CMK (cell line): ENCODE measurements around the gene APMAP.

Experiments used
- DNase-seq: peaks from one replicate; pipeline ENCODE4 v3.0.0-alpha.2; 2010; ENCODE audit warnings: low read depth

Gene APMAP

DNA sequence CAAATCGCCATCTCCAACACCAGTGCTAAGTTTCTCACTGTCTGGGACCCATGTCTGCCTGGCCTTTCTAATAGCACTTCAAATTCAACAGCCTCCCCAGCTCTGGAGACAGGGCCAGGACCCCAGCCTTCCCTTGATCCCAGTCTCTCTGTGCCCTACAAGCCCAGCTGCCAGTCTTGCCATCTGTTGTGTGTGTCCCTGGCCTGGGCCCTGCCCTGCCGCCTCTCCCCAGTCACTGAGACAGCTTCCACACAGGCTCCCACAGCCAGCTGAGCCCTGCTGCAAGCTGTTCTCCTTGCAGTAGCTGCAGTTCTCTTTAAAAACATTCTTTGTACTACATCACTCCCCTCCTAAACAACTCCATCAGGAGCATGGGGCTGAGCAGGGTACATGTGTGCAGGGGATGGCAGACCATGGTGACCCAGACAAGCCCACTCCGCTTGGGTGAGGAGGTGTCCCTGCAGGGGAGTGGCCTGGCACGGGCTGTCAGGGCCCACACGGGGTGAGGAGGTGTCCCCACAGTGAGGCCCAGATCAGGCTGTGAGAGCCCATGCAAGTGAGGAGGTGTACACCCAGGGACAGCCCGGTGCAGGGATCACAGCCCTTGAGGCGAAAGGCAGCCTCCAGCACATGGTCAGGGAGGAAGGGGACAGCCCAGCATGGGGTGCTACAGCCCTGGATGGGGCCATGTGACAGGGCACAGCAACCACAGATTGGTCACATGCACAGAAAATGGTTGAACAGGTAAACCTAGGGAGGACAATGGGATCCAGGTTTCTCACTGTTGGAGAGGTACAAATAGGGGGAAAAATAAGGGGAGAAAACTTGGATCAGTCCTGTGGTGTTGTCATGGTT lies 27.3 kb downstream of the APMAP start:
- no peak for DNase-seq

DNA sequence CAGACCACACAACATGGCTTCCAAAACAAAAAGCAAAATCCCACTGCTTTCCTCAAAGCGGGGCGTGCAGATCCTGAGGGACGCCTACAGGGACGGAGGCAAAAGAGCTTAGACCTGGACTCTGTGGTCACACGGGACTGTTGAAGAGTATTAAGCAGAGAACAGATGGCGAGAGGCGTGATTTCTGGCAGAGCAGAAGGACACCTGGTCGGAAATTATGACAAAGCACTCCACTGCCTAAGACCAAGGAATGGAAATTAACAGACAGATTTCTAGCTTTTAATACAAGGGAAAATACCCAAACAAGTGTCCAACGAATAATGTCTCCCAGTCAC lies 28.1 kb downstream of the APMAP start:
- DNase-seq: no peak

DNA sequence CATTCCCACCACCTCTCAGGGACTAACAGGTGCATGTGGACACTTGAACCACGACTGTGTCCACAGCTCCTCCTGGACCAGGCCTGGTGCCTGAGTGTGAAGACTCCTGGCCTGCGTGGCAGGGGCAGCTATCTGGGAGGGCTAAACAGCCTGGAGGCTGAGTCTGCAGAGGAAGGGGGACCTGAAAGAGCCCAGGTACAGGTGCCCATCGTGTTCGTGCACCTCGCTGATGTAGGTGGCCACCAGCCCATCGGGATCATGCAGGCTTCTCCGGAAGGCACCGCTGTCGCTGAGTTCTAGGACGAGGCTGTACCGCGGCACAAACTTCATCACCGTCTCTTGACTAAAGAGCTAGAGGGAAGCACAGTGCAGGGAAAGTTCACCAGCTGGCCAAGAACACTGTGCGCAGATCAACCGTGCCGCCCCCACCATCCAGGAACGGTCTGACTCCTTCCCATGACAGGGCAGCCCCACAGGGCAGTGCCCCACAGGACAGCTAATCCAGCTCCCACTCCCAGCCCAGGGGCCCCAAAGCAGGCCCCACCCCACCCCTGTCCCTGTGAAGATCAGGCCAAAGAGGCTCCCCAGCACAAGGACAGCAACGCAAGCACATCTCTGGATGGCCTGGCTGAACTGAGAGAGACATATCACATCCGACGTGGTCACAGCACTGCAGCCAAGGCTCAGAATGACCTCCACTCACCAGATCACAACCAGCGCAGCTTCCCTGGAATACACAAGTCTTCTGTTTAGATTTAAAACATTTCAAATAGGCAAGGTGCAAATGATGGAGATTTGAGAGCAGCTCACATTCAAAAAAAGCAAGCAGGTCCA lies 28.7 kb downstream of the APMAP start:
- no peak for DNase-seq

DNA sequence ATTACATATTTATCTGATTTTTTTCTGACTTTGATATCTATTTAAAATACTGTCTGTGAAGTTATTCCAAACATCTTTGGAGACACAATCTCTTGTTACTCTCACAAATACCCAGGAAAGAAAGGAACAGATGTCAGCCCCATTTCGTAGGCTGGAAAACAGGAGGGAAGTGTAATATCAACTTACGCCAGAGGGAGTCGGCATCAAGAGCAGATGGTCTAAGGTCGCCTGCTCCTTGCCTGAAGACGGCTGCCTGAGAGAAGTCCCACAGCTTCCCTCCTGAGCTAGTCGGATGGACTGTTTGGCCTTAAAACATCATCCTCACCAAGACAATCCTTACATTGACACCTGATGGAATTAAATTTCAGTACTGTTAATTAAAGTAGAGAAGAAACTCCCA lies 30.0 kb downstream of the APMAP start:
- no peak for DNase-seq

DNA sequence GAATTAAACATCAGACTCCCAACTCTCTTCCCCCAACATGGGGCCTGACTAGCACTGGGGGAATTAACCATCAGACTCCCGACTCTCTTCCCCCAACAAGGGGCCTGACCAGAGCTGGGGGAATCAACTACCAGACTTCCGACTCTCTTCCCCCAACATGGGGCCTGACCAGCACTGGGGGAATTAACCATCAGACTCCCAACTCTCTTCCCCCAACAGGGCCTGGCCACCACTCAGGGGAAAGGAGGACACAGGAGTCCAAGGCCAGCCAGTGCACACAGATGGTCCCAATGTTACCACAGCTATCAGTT lies 30.4 kb downstream of the APMAP start:
- DNase-seq: no peak

DNA sequence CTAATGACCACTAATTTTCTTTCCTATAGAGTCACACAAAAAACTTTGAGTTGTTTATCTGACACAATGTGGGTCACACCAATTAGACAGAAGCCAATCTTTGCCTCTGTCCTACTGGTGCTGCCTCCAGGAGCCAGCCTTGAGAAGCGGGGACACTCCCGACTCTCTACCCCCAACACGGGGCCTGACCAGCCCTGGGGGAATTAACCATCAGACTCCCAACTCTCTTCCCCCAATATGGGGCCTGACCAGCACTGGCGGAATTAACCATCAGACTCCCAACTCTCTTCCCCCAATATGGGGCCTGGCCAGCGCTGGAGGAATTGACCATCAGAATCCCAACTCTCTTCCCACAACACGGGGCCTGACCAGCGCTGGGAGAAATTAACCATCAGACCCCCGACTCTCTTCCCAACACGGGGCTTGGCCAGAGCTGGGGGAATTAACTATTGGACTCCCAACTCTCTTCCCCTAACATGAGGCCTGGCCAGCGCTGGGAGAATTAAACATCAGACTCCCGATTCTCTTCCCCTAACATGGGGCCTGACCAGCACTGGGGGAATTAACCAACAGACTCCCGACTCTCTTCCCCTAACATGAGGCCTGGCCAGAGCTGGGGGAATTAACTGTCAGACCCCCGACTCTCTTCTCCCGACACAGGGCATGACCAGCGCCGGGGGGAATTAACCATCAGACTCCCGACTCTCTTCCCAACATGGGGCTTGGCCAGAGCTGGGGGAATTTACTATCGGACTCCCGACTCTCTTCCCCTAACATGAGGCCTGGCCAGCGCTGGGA lies 31.0 kb downstream of the APMAP start:
- no peak for DNase-seq

DNA sequence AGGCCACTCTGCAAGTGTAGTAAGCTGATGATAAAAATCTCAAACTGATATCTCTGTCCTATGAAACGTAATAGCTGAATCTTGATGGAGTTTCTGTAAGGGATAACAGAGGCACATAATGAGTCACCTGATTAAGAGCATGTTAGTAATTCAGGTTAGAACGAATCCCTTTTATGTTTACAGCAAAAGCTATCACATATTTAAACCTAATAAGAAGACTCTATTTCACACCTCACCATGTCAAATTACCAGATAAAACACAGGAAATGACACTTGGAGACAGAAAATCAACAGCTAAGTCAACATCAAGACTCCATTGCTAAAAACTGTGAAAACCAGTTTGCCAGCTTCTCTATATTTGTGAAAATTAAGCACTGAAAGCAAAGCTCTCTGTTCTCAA lies 31.7 kb downstream of the APMAP start:
- DNase-seq: no peak

DNA sequence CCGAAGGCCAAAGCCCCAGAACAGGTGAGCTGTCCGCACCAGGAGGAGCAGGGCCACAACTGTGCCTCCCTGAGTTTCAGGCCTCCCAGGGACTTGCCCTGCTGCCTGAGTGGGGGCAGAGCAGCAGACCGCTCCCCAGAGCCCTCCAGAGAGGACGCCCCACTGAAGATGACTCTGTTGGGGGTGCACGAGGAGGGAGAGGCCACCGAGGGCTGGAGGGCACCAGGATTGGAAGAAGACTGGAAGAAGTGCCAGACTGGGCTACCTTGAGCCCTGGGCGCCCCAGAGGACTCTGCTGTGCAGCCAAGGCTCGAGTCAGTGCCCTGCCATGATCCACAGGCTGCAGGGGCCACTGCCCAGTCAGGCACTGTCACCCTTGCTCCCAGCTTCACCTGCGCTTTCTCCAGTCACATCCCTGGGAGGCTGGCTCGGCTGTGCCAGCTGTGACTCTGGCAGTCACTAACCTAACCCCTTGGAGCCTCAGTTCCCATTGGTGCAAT lies 32.2 kb downstream of the APMAP start:
- no peak for DNase-seq

DNA sequence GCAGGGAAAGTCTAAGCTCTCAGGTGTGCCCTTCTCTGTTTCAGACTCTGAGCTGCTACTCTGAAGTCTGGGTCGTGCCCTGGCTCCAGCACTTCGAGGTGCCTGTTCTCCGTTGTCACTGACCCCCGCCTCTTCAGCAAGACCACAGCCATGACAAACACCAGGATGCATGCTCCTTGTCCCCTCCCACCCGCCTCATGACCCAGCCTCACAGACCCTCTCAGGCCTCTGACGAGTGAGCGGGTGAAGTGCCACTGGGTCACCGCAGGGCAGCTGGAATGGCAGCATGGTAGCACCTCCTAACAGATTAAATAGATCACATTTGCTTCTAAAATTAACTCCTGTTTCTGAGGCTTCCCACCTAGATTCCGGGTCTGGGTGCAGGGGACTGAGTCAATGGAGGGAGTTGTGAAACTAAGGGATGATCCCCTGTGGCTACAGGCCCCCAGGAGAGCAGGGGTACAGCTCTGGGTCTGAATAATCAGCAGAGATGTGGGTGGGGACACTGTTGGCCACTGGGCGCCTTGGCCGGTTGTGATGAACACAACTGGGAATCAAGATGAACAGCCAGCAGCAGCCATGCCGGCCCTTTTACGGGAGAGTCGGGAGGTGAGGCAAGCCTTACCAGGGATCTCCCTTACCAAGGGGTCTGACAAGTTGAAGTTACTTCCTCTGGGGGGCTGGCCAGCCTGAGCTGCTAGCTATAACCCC lies 32.8 kb downstream of the APMAP start:
- no peak for DNase-seq

DNA sequence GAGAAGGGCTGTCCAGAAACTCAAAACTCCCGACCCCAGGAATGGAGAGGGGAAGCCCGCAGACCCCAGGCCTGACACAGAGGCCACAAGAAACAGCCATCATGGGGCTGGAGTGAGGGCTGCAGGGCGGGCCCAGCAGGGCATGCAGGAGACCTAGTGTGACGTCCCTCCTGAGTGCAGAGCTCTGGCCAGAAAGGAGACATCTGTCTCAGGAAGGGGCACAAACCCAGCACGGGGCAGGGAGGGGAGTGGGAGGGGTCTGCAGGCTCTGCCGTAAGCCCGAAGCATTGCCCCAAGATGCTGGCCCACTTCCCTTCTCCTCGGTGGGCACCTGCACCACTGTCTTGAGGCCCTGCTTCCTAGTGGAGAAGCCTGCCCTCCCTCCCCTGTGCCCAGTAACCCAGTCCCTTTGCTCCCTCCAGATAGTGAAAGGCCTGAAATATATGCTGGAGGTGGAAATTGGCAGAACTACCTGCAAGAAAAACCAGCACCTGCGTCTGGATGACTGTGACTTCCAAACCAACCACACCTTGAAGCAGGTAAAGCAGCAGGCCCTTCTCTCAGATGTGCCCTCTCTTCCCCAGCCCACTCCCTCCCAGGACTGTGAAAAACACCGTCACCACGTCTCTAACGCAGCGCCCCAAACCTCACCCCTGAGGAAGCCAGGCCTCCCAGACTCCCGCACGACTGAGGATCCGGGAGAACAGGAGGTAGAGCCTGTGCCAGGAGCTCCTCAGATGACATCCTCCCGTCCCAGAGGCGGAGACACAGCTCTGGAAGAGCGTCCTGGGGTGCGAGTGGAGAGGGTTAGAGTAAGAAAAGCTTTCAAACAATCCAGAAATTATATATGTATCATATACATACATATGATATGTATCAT lies 33.8 kb downstream of the APMAP start:
- DNase-seq: no peak

DNA sequence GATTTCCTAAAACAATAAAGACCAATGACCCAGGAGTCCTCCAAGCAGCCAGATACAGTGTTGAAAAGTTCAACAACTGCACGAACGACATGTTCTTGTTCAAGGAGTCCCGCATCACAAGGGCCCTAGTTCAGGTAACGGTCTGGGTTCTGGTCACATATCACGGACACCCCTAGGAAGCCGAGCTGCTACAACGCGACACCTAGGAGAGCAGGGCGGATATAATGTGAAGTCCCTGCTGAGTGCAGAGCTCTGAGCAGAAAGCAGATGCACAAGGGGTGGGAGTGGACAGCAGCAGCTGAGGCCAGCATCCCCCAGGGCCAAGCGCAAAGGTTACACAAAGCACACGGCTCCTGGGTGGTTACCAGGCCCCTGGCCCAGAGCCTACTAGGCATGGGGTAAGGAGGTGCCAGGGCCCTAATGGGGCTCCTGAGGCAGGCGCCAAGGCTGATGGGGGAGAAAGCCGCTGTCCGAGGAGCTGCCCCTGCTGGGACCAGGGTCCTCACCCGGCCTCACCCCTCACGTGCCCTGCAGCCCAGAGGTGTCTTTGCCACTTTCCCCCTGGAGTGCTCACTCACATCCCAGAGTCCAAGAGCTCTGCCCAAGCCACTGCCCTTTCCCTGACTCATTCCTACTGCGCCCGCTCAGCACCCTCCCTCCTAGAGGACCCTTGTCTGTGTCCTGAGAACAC lies 35.1 kb downstream of the APMAP start:
- no peak for DNase-seq

DNA sequence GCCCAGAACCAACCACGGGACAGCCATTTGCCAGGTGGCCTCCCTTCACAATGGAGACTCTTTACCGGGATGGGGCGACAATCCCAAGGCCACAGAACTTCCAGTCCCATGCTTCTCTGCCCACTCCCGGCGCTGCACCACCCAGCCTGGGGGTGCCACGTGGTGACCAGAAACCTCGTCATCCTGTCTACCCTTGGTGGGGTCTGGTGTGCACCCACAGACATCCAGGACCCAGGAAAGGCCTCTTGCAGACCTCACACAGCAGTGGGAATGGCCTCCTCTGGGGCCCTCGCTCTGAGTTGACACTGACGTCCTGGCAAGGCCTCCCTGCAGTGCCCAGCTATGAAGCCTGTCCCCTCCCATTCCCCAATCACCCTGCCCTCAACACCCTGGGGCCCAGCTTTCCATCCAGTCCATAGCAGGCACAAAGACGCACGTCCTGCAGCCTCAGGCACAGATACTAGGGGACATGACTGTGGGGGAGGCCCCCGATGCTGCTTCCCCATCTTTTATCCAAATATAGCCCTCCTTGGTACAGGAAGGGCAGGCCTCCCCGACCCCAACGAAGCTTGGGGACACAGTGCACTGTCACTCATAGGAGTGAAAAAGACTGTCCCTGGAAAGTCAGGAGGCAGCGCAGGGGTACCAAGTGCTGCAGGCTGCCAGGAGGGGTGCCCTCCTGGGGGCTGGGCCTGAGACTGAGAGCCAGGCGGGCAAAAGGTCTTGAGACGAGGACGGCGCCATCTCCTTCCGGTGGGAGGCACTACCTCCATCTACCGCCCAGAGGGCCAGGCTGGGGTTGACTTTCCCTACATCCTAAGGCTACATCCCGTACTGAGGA lies 36.3 kb downstream of the APMAP start:
- no peak for DNase-seq

DNA sequence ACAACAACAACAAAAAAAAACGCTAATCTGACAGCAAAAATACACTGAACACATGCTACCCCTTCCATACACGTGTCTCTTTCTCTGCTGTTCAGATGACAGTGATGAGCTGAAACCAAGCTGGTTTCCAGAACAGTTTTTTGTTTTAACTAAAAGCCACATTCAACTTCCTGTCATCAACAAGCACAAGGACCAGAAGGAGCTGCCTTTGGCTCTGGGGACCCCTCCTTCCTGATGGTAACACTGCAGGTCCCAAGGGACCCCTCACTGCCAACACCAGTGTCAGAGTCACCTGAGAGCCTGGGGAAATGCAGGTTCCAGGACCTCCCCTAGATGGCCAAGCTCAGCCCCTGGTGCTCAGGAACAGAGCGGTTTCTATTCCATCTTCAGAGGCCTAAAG lies 37.5 kb downstream of the APMAP start:
- no peak for DNase-seq

DNA sequence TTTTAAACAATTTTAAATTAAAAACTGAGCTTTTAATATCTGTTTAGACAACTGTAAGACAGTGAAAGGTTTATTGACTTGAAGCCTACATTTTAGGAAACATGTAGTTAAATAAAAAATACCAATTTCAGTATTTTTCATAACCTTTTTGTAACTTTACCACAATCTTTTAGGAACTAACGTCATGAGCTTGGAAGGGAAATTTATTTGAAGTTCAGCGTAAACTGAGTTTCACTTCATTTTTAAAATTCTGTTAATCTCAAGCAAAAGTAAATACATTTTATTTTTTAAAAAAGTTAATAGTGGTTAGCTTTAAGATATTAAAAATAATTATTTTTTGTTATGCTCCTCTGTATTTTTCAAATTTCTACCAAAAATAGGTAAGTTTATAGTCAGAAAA lies 38.0 kb downstream of the APMAP start:
- no peak for DNase-seq

DNA sequence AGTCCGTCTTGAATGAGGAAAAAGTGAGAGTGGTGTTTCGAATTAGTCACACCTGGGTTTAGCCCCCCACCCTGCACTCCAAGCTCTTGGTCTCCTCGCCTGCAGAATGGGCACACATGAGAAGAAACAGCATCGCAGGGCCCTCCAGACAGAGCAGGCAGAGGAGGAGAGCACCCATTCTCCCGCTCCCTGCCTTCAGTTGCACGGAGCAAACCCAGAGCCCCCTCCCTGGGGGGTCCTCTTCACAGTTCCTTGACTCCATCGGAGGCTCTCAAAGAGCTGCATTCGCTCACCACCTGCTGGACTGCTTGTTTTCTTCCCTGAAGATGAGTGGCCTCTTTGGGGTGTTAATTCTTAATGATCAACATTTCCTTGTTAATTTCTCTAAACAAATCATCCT lies 38.4 kb downstream of the APMAP start:
- no peak for DNase-seq

DNA sequence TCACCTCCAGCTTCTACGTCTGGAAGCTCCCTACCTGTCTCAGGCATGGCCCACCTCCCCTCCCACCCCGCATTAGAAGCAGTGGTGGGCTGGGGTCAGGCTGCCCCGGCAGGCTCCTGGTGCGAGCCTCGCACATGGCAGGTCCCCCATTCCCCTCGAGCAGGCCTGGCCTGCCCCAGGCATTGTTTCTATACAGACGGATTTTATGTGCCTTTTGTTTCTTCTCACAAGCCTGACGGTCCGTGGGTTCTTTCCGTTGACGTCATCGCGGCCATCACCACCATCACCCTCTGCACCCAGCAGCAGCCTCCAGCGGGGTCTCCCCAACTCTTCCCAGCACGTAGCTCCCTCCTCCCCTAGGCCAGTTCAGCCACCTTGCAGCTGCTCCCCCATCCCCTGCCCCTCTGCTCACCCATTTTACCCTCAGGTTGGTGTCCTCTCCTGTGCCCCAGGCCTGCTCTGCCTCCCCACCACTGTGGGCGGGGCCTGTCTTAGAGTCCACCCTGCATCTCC lies 38.9 kb downstream of the APMAP start:
- no peak for DNase-seq

DNA sequence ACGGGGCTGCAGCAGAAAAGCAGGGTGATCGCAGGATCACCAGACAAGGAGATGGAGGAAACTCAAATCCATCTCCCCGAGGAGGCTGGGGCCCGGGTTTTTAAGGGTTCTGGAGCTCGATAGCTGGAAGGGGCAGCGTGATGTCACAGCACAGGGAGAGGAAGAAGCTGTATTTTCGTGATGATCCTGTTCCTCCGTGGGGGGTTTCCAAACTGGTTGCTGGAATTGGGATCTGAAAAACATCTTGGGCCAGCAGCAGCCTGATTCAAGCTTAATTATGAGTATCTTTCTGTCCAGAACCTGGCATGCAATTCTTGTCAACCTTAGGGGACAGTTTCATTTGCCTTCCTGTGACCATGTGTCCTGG lies 39.4 kb downstream of the APMAP start:
- no peak for DNase-seq

DNA sequence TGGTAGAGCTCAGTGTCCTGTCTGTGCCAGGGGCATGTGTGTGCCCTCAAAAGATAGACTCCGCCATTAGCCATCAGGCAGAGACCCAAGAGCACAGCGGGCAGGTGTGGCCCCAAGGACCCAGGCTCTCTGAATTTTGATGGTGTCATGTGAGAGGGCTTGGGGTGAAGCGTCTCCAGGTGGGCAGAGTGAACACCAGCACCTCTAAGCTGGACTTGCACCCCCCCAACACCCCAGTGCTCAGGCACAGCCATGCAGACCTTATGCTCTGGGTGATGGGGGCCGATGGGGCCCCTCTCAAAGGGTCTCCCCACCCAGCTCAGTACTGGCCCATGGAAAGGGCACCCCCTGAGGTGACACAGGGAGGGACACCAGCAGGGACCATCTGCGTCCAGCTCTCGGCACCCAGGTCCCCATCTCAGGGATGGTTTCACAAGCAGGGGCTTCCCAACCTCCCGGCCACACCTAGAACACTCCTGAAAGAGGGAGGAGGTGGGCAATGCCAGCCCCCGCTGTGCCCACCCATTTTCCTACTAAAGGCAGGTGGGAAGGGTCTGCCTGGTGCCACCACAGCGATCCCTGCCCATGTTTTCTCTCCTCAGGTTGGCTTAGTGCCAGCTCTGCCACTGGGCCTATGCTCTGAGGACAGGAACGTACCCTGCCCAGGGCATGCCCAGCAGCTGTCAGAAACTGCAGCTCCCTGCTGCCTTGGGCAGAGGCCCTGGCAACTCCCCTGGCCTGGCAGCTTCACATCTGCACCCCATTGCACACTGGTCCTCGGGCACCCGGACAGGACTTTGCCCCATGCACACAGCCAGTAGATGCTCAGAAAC lies 40.0 kb downstream of the APMAP start:
- DNase-seq: no peak
